Thyroid gland (tissue), 4 donors: ENCODE results near the gene JAKMIP2. TPM values are rescaled to one million over a fixed set of nuclear protein-coding genes. Genes with fewer than 3 reads are reported as not detected.

Source experiments
- DNase-seq, 2 donors: peaks; one replicate each; pipeline ENCODE4 v3.0.0-alpha.2; 2019
- H3K27ac ChIP-seq, 3 donors: fragments of 200-600 bp; sonication (generic); 1 replicate in 2 of 3; 2 replicates in 1 of 3; pipeline ENCODE4 v1.5.1; 2016 to 2019; ENCODE audit warnings: mild to moderate bottlenecking in 1 of 3, moderate library complexity in 1 of 3
- H3K27me3 ChIP-seq: fragments of 200-600 bp; sonication (generic); one replicate; pipeline ENCODE4 v1.5.1; 2019
- H3K36me3 ChIP-seq, 2 donors: fragments of 200-600 bp; sonication (generic); one replicate each; pipeline ENCODE4 v1.5.1; 2016 to 2019
- H3K4me1 ChIP-seq, 2 donors: fragments of 200-600 bp; sonication (generic); one replicate each; pipeline ENCODE4 v1.5.1; 2017 to 2019
- H3K4me3 ChIP-seq, 3 donors: fragments of 200-600 bp; sonication (generic); replicated peaks in 1 of 3; 1 replicate in 2 of 3; 2 replicates in 1 of 3; pipeline ENCODE4 v1.5.1; 2016; ENCODE audit warnings: mild to moderate bottlenecking in 1 of 3
- H3K9me3 ChIP-seq: fragments of 200-600 bp; sonication (generic); one replicate; pipeline ENCODE4 v1.5.1; 2017
- CTCF ChIP-seq, 6 experiments: fragments of 200-600 bp in 3 of 6; fragments of 450-650 bp in 3 of 6; sonication (generic) in 3 of 6; IDR thresholded peaks; one replicate each; pipeline ENCODE4 v1.5.1; 2016 to 2019; ENCODE audit warnings: antibody characterized with exemption in 6 of 6, mild to moderate bottlenecking in 2 of 6, inconsistent platforms in 1 of 6, moderate library complexity in 1 of 6
- POLR2A ChIP-seq, 2 donors: fragments of 450-650 bp; IDR thresholded peaks; one replicate each; pipeline ENCODE4 v1.6.1; 2017; ENCODE audit warnings: antibody characterized with exemption in 2 of 2, mild to moderate bottlenecking in 2 of 2, moderate library complexity in 1 of 2
- WGBS, 2 donors: methylation state at CpG; one replicate each; pipeline ENCODE4 v1.1.5; 2017; 5-methylcytosine and 5-hydroxymethylcytosine counted together
- intact Hi-C: fragments of 100-400 bp; cut with DNase I; formaldehyde crosslinking; loops from one replicate; pipeline ENCODE4 v1.15.1; 2023
- total RNA-seq, 4 donors: library from RNA; depleted of rRNA; stranded (reverse); fragments of >200 nt; gene quantifications; one replicate each; pipeline ENCODE4 v1.2.3, GENCODE V29; 2016

Gene JAKMIP2
- total RNA-seq, 4 donors from 2014 or later: under 0.01 to 0.75 (median 0.38) TPM

DNA sequence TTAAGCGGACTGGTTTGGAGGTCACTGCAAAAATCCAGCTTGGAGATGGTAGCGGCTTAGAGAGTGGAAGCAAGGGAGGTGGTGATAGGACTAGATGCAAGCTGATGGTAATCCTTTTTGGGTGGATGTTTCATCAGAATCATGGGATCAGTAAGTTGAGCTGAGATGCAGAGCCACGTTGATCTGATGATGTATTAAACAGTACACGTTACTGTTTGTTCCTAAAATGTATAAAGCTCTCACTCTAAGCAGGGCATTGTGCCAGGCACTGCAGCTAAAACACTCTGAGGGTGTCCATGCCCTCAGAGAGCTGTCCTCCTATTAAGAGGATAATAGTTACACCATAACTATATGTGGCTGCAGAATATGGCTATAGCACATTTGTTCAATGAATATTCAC, 93.1 kb downstream of the JAKMIP2 start:
- no peaks in the 10 kb centered on the region for H3K4me1 ChIP-seq
- no peak overlapping the region for H3K27ac ChIP-seq
- no peak for DNase-seq
- no peaks in the 10 kb centered on the region for H3K27me3 ChIP-seq
- WGBS, 2 donors: 73 to 80% methylated on average over 4 of the region's 4 CpGs
- H3K36me3 ChIP-seq: no peaks in the 10 kb centered on the region
- intact Hi-C loops: no loop called here
- no peak for TF ChIP-seq POLR2A (IDR thresholded peaks at IDR 0.05)
- TF ChIP-seq CTCF (IDR thresholded peaks at IDR 0.05): no peak
- H3K4me3 ChIP-seq: no peak overlapping the region
- H3K9me3 ChIP-seq: no peaks in the 10 kb centered on the region

GRCh38 chr5:147688656-147689356, 93.7 kb downstream of the JAKMIP2 start:
- intact Hi-C loops: no loop called here
- peak in 1 of 2 donors; percentile 7 for DNase-seq
- 50 to 54% methylated on average over 8 of the region's 8 CpGs for WGBS, 2 donors
- no peaks in the 10 kb centered on the region for H3K9me3 ChIP-seq
- no peaks in the 10 kb centered on the region for H3K27me3 ChIP-seq
- no peaks in the 10 kb centered on the region for H3K36me3 ChIP-seq
- no peak overlapping the region for H3K27ac ChIP-seq
- no peaks in the 10 kb centered on the region for H3K4me1 ChIP-seq
- no peak overlapping the region for H3K4me3 ChIP-seq
- TF ChIP-seq CTCF (IDR thresholded peaks at IDR 0.05) (no peak), POLR2A (IDR thresholded peaks at IDR 0.05) (no peak)

- Histone ChIP-seq H3K36me3 (no peaks in the 10 kb centered on the region), H3K9me3 (no peaks in the 10 kb centered on the region), H3K4me1 (no peaks in the 10 kb centered on the region), H3K27ac (no peak overlapping the region), H3K4me3 (no peak overlapping the region), H3K27me3 (no peaks in the 10 kb centered on the region)
- no peak for DNase-seq
- intact Hi-C loops: no loop called here
- WGBS, 2 donors: 67 to 82% methylated on average over 2 of the region's 2 CpGs
- no peak for TF ChIP-seq CTCF (IDR thresholded peaks at IDR 0.05)
- TF ChIP-seq POLR2A (IDR thresholded peaks at IDR 0.05): no peak
Measured at GRCh38 chr5:147687118-147687517, 95.4 kb downstream of the JAKMIP2 start.

DNA sequence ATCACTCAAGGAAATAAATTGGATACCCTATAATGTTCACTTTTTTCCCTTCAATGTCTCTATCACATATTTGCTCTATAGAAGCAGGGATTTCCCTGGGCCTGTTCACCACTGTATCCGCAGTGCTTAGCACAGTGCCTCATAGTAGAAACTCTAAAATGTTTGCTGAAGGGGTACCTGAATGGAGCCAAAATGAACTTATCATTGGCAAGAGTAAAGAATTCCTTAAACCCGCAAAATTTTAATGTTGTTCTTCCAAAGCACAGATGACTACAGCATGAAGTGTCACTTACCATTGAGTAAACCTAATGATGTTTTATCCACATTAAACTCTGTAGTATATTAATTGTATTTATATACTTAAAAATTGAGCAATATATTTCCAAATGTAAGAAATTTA, 96.1 kb downstream of the JAKMIP2 start:
- Histone ChIP-seq H3K9me3 (no peaks in the 10 kb centered on the region), H3K4me3 (no peak overlapping the region), H3K27ac (no peak overlapping the region), H3K36me3 (no peaks in the 10 kb centered on the region), H3K4me1 (no peaks in the 10 kb centered on the region), H3K27me3 (no peaks in the 10 kb centered on the region)
- no peak for DNase-seq
- WGBS, 2 donors: 83 to 93% methylated on average over 2 of the region's 2 CpGs
- intact Hi-C loops: no loop called here
- TF ChIP-seq POLR2A (IDR thresholded peaks at IDR 0.05) (no peak), CTCF (IDR thresholded peaks at IDR 0.05) (no peak)

- H3K4me3 ChIP-seq: no peak overlapping the region
- H3K36me3 ChIP-seq: no peaks in the 10 kb centered on the region
- intact Hi-C loops: no loop called here
- WGBS, 2 donors: 72 to 84% methylated on average over 3 of the region's 3 CpGs
- no peak for DNase-seq
- no peaks in the 10 kb centered on the region for H3K4me1 ChIP-seq
- no peak overlapping the region for H3K27ac ChIP-seq
- TF ChIP-seq POLR2A (IDR thresholded peaks at IDR 0.05) (no peak), CTCF (IDR thresholded peaks at IDR 0.05) (no peak)
- no peaks in the 10 kb centered on the region for H3K9me3 ChIP-seq
- no peaks in the 10 kb centered on the region for H3K27me3 ChIP-seq
Measured at GRCh38 chr5:147685993-147686392, 96.5 kb downstream of the JAKMIP2 start.
